ENCODE measurements around the gene DENND2C. TPM values are rescaled to one million over a fixed set of nuclear protein-coding genes. Genes with fewer than 3 reads are reported as not detected.

DENND2C gene
- total and polyA plus RNA-seq, 2 of the 13 experiments (the other 11 are each of a cell fraction or from before 2014, with no cell fraction given), result 0.08 to 0.33 TPM

DNA sequence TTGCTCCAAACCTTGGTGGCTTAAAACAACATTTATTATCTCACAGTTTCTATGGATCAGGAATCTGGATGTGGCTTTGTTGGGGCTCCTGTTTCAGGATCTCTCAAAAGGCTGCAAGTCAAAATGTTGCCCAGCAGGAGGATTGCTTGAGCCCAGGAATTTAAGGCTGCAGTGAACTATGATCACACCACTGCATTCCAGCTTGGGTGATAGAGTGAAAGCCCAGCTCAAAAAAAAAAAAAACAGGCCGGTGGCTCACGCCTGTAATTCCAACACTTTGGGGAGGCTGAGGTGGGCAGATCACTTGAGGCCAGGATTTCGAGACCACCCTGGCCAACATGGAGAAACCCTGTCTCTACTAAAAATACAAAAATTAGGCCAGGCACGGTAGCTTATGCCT lies 118.4 kb downstream of the DENND2C start (continued):
- TF ChIP-seq, protein P1, sequence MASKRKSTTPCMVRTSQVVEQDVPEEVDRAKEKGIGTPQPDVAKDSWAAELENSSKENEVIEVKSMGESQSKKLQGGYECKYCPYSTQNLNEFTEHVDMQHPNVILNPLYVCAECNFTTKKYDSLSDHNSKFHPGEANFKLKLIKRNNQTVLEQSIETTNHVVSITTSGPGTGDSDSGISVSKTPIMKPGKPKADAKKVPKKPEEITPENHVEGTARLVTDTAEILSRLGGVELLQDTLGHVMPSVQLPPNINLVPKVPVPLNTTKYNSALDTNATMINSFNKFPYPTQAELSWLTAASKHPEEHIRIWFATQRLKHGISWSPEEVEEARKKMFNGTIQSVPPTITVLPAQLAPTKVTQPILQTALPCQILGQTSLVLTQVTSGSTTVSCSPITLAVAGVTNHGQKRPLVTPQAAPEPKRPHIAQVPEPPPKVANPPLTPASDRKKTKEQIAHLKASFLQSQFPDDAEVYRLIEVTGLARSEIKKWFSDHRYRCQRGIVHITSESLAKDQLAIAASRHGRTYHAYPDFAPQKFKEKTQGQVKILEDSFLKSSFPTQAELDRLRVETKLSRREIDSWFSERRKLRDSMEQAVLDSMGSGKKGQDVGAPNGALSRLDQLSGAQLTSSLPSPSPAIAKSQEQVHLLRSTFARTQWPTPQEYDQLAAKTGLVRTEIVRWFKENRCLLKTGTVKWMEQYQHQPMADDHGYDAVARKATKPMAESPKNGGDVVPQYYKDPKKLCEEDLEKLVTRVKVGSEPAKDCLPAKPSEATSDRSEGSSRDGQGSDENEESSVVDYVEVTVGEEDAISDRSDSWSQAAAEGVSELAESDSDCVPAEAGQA (IDR thresholded peaks at IDR 0.05; ENCODE audit: low read depth), result no peak
- TF ChIP-seq, protein P1 (CRISPR knock-in tag; IDR thresholded peaks at IDR 0.05; ENCODE audit: borderline replicate concordance), result no peak
- TF ChIP-seq FOXA1 (IDR thresholded peaks at IDR 0.05) (no peak), FOXA1 (CRISPR knock-in tag; IDR thresholded peaks at IDR 0.05) (no peak), SRSF1 (optimal IDR thresholded peaks at IDR 0.05; ENCODE audit: low read depth, low read length) (no peak), NFE2L1 (CRISPR knock-in tag; IDR thresholded peaks at IDR 0.05; ENCODE audit: borderline replicate concordance) (no peak), ZNF547 (CRISPR knock-in tag; IDR thresholded peaks at IDR 0.05) (no peak), MAF1 (CRISPR knock-in tag; IDR thresholded peaks at IDR 0.05; ENCODE audit: borderline replicate concordance) (no peak), BORCS8-MEF2B (CRISPR knock-in tag; IDR thresholded peaks at IDR 0.05) (no peak), ZNF124 (CRISPR knock-in tag; IDR thresholded peaks at IDR 0.05) (no peak), MIER2 (CRISPR knock-in tag; IDR thresholded peaks at IDR 0.05) (no peak), KDM1A (CRISPR knock-in tag; IDR thresholded peaks at IDR 0.05) (no peak), ZNF160 (CRISPR knock-in tag; IDR thresholded peaks at IDR 0.05) (no peak), RBFOX2 (IDR thresholded peaks at IDR 0.05; ENCODE audit: low read depth, low read length) (no peak), POLR2AphosphoS5 (IDR thresholded peaks at IDR 0.05; ENCODE audit: low read depth, low read length) (no peak), ZMYM3 (CRISPR knock-in tag; IDR thresholded peaks at IDR 0.05) (no peak), ZNF484 (CRISPR knock-in tag; IDR thresholded peaks at IDR 0.05; ENCODE audit: borderline replicate concordance, low read depth) (no peak), ZMYM4 (CRISPR knock-in tag; IDR thresholded peaks at IDR 0.05) (0 out of 2 replicates have a peak, but pooled peaks have one; percentile 35), ZNF496 (CRISPR knock-in tag; IDR thresholded peaks at IDR 0.05; ENCODE audit: insufficient replicate concordance) (no peak), KDM5A (IDR thresholded peaks at IDR 0.05; ENCODE audit: borderline replicate concordance, low read length) (no peak), HNF4G (IDR thresholded peaks at IDR 0.05; ENCODE audit: borderline replicate concordance, low read depth, low read length) (peak; percentile 24; the same call in 1 of the 2 replicates), HNF4G (CRISPR knock-in tag; IDR thresholded peaks at IDR 0.05; ENCODE audit: borderline replicate concordance, low read depth) (no peak)
- TF ChIP-seq, protein P2, sequence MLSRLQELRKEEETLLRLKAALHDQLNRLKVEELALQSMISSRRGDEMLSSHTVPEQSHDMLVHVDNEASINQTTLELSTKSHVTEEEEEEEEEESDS (CRISPR knock-in tag; IDR thresholded peaks at IDR 0.05; ENCODE audit: borderline replicate concordance), result no peak
- TF ChIP-seq, protein P3, sequence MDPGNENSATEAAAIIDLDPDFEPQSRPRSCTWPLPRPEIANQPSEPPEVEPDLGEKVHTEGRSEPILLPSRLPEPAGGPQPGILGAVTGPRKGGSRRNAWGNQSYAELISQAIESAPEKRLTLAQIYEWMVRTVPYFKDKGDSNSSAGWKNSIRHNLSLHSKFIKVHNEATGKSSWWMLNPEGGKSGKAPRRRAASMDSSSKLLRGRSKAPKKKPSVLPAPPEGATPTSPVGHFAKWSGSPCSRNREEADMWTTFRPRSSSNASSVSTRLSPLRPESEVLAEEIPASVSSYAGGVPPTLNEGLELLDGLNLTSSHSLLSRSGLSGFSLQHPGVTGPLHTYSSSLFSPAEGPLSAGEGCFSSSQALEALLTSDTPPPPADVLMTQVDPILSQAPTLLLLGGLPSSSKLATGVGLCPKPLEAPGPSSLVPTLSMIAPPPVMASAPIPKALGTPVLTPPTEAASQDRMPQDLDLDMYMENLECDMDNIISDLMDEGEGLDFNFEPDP (CRISPR knock-in tag; conservative IDR thresholded peaks at IDR 0.05), result no peak
- TF ChIP-seq, protein P4, sequence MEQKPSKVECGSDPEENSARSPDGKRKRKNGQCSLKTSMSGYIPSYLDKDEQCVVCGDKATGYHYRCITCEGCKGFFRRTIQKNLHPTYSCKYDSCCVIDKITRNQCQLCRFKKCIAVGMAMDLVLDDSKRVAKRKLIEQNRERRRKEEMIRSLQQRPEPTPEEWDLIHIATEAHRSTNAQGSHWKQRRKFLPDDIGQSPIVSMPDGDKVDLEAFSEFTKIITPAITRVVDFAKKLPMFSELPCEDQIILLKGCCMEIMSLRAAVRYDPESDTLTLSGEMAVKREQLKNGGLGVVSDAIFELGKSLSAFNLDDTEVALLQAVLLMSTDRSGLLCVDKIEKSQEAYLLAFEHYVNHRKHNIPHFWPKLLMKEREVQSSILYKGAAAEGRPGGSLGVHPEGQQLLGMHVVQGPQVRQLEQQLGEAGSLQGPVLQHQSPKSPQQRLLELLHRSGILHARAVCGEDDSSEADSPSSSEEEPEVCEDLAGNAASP (CRISPR knock-in tag; IDR thresholded peaks at IDR 0.05; ENCODE audit: borderline replicate concordance), result no peak
